ENCODE data around the gene AREG. TPM values are rescaled to one million over a fixed set of nuclear protein-coding genes. Genes with fewer than 3 reads are reported as not detected.

The AREG gene
- total and polyA plus RNA-seq, 9 donors, result 0.48 to 146 (median 6.7) TPM

GRCh38 chr4:74400395-74400794, 44.5 kb upstream of the AREG start:
- no peaks in the 10 kb centered on the region for H3K36me3 ChIP-seq
- H3K9me3 ChIP-seq, result no peaks in the 10 kb centered on the region
- WGBS, 3 donors, result 91 to 93% (median 93%) methylated on average over 10 of the region's 10 CpGs
- TF ChIP-seq, protein P1, sequence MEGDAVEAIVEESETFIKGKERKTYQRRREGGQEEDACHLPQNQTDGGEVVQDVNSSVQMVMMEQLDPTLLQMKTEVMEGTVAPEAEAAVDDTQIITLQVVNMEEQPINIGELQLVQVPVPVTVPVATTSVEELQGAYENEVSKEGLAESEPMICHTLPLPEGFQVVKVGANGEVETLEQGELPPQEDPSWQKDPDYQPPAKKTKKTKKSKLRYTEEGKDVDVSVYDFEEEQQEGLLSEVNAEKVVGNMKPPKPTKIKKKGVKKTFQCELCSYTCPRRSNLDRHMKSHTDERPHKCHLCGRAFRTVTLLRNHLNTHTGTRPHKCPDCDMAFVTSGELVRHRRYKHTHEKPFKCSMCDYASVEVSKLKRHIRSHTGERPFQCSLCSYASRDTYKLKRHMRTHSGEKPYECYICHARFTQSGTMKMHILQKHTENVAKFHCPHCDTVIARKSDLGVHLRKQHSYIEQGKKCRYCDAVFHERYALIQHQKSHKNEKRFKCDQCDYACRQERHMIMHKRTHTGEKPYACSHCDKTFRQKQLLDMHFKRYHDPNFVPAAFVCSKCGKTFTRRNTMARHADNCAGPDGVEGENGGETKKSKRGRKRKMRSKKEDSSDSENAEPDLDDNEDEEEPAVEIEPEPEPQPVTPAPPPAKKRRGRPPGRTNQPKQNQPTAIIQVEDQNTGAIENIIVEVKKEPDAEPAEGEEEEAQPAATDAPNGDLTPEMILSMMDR (IDR thresholded peaks at IDR 0.05), result no peak
- TF ChIP-seq EP300 (IDR thresholded peaks at IDR 0.05) (no peak), POLR2A (IDR thresholded peaks at IDR 0.05) (no peak)
- no peaks in the 10 kb centered on the region for H3K4me1 ChIP-seq (ENCODE audit: insufficient read depth)
- intact Hi-C loops (cut with DNase I), result no loop called here
- no peak overlapping the region for H3K27ac ChIP-seq
- H3K27me3 ChIP-seq, result no peaks in the 10 kb centered on the region
- no peak for DNase-seq
- H3K4me3 ChIP-seq, result no peak overlapping the region

DNA sequence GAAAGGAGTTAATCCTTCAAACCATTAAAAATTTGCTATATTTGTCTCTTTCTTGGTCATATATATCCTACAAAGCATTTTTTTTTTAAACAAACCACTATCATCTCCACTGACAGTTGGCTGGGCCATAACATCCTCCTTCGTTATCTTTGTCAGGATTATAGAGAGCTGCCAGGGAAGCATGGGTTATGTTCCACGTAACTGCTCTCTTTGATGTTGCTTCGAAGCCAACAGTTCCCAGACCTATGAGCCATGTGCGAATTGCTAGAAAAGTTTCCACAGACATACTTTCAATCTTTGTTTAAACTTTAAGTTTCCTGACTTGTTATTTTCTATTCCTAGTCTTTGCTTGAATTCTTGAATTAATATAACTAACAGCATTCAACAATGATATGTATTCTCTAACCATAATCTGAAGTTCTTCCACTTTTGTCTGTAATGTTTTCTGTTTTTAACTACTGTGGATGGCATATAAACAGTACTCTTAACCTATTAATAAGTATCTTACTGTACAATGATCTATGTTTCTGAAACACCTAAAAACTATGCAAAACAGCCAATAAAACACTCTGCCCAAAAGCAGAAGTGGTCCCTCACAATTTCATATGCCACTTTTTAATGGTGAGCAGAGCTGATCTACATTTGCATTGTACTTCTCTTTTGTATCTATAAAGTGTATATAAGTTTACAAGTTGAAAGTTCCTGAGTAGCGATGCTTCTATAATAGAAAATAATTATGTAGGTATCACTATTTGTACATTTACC, 42.1 kb upstream of the AREG start:
- H3K36me3 ChIP-seq, result no peaks in the 10 kb centered on the region
- H3K9me3 ChIP-seq, result no peaks in the 10 kb centered on the region
- intact Hi-C loops (cut with DNase I), result no loop called here
- no peak overlapping the region for H3K27ac ChIP-seq
- no peak overlapping the region for H3K4me3 ChIP-seq
- no peaks in the 10 kb centered on the region for H3K4me1 ChIP-seq (ENCODE audit: insufficient read depth)
- 33 to 38% (median 37%) methylated on average over 5 of the region's 5 CpGs for WGBS, 3 donors
- no peaks in the 10 kb centered on the region for H3K27me3 ChIP-seq
- TF ChIP-seq EP300 (IDR thresholded peaks at IDR 0.05) (no peak), POLR2A (IDR thresholded peaks at IDR 0.05) (no peak)
- TF ChIP-seq, protein P1 (IDR thresholded peaks at IDR 0.05), result no peak
- DNase-seq, result no peak

GRCh38 chr4:74407891-74408290, 37.0 kb upstream of the AREG start:
- Histone ChIP-seq H3K4me3 (no peak overlapping the region), H3K27me3 (no peaks in the 10 kb centered on the region), H3K27ac (no peak overlapping the region), H3K36me3 (no peaks in the 10 kb centered on the region), H3K4me1 (ENCODE audit: insufficient read depth) (no peaks in the 10 kb centered on the region), H3K9me3 (no peaks in the 10 kb centered on the region)
- DNase-seq, result no peak
- TF ChIP-seq EP300 (IDR thresholded peaks at IDR 0.05) (no peak), POLR2A (IDR thresholded peaks at IDR 0.05) (no peak)
- TF ChIP-seq, protein P1 (IDR thresholded peaks at IDR 0.05), result no peak
- intact Hi-C loops (cut with DNase I), result no loop called here

DNA sequence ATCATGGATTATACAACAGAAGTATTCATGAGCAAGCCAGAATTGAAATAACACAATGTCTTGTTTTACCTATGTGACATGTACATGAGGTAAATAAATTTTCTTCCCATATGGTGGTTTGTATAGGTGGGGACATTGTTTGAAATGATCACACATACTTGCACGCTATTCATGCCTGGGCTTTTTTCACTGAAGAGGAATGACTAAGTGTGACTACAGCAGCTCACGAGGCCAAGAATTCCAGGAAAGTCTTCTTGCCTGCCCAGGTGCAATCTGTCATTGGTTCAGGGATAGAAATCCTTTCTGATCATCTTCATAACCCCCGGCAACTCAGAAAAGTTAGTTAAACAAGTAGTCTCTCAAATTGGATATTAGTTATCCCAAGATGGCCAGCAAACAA, 36.3 kb upstream of the AREG start:
- 88 to 92% (median 90%) methylated on average over 3 of the region's 3 CpGs for WGBS, 3 donors
- Histone ChIP-seq H3K4me3 (no peak overlapping the region), H3K9me3 (no peaks in the 10 kb centered on the region), H3K4me1 (ENCODE audit: insufficient read depth) (no peaks in the 10 kb centered on the region), H3K36me3 (no peaks in the 10 kb centered on the region), H3K27ac (no peak overlapping the region), H3K27me3 (no peaks in the 10 kb centered on the region)
- TF ChIP-seq, protein P1 (IDR thresholded peaks at IDR 0.05), result no peak
- no peak for TF ChIP-seq POLR2A (IDR thresholded peaks at IDR 0.05)
- TF ChIP-seq EP300 (IDR thresholded peaks at IDR 0.05), result no peak
- intact Hi-C loops (cut with DNase I), result no loop called here
- DNase-seq, result no peak
